ENCODE measurements around the gene GAB3.

The GAB3 gene

GRCh38 chrX:154751203-154751668 is 359 bp upstream of the GAB3 start:
- no peak for DNase-seq

- no peak for DNase-seq
Observed at GRCh38 chrX:154749856-154750255, 1.0 kb downstream of the GAB3 start.

- peak; percentile 65 for DNase-seq
Observed at GRCh38 chrX:154748712-154749339, 2.1 kb downstream of the GAB3 start.

- no peak for DNase-seq
Observed at GRCh38 chrX:154742613-154743012, 8.3 kb downstream of the GAB3 start.

GRCh38 chrX:154739952-154740465 is 10.9 kb downstream of the GAB3 start:
- no peak for DNase-seq

- no peak for DNase-seq
Observed at GRCh38 chrX:154738011-154738738, 12.7 kb downstream of the GAB3 start.

GRCh38 chrX:154737136-154737535 is 13.7 kb downstream of the GAB3 start:
- DNase-seq = no peak

GRCh38 chrX:154735695-154736393 is 15.0 kb downstream of the GAB3 start:
- DNase-seq = no peak

- DNase-seq = no peak
Observed at GRCh38 chrX:154734061-154734781, 16.7 kb downstream of the GAB3 start.

GRCh38 chrX:154733066-154733425 is 17.8 kb downstream of the GAB3 start:
- no peak for DNase-seq

GRCh38 chrX:154732421-154733065 is 18.3 kb downstream of the GAB3 start:
- no peak for DNase-seq

GRCh38 chrX:154731881-154732280 is 19.0 kb downstream of the GAB3 start:
- DNase-seq = no peak

- no peak for DNase-seq
Observed at GRCh38 chrX:154731184-154731583, 19.7 kb downstream of the GAB3 start.

GRCh38 chrX:154730253-154730891 is 20.5 kb downstream of the GAB3 start:
- no peak for DNase-seq

- no peak for DNase-seq
Observed at GRCh38 chrX:154729439-154729838, 21.4 kb downstream of the GAB3 start.

GRCh38 chrX:154728431-154729190 is 22.3 kb downstream of the GAB3 start:
- DNase-seq = no peak

- no peak for DNase-seq
Observed at GRCh38 chrX:154727871-154728270, 23.0 kb downstream of the GAB3 start.

GRCh38 chrX:154727418-154727817 is 23.5 kb downstream of the GAB3 start:
- DNase-seq = no peak

- no peak for DNase-seq
Observed at GRCh38 chrX:154724993-154725756, 25.7 kb downstream of the GAB3 start.

GRCh38 chrX:154721155-154721554 is 29.7 kb downstream of the GAB3 start:
- no peak for DNase-seq

GRCh38 chrX:154720067-154720466 is 30.8 kb downstream of the GAB3 start:
- DNase-seq = no peak

All from NCI-H1092 (cell line).